NCI-H187 treated with DMSO at 0.1 percent for 48 hours (cell line): ENCODE data around the gene RHOBTB3.

Source experiments
- DNase-seq: peaks from one replicate; lab custom pipeline; 2025; lab: John Stamatoyannopoulos, UW

The RHOBTB3 gene

DNA sequence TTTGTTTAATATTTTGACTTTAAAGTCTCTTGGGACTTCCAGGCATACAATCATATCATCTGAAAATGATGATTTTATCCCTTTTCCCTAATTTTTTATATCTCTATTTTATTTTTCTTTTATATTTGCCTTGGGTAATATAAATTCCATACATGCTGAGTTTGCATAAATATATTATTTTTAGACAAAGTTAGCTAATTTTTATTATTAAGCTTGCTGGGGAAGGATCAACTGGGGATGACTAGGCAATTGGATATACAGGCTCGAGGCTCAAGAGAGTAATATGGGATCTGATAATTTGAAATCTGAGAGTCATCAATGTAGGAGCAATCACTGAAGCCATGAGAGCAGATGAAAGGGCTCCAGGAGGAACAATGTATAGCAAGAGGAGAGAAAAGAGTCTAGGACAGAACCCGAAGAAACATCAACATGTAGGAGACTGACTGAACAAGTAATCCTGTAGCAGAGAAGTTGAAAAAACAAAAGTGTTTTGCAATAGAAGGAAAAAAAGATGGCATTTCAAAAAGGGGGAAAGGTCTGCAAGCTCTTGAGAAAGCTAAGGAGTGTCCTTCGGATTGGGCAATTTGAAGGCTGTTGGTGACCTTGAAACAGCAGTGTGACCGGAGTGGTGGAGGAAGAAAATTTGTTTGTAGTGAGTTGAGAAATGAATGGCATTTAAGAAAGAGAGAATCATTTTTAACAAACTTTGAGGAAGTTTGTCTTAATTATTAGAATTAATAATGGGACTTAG is 17.0 kb upstream of the RHOBTB3 start:
- no peak for DNase-seq

DNA sequence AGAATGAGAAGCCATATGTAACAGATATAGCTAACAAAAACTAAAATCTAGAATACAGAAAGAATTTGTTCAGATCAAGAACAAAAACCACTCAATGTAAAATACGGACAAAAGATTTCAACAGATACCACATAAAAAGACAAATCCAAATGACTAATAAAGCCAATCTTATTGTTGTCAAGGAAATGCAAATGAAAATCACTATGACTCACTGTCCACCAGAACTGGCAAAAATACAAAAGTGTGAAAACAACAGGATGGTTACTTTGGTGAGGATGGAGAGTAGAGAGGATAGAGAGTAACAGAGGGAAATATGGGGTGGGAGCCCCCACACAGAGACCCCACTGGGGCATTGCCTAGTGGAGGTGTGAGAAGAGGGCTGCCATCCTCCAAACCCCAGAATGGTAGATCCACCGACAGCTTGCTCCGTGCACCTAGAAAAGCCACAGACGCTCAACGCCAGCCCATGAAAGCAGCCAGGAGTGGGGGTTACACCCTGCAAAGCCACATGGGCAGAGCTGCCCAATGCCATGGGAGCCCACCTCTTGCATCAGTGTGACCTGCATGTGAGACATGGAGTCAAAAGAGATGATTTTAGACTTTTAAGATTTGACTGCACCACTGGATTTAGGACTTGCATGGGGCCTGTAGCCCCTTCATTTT is 15.2 kb upstream of the RHOBTB3 start:
- DNase-seq: no peak

DNA sequence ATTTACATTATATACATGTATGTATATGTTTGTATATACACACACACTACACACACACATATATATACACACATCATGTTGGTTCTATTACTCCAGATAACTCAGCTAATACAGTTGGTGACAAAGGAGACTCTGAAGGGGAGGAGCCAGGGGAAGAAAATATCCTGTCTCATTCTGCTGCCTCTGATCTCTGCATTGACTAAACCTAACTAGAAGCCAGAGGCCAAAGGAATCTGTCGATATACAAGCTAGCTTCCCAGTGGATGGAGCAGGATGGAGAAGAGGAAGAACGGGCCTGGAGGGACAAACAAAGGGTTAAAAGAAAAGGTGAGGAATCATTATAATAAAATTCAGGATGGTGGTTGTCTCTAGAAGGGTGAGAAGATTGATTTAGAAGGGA is 13.7 kb upstream of the RHOBTB3 start:
- DNase-seq: no peak

DNA sequence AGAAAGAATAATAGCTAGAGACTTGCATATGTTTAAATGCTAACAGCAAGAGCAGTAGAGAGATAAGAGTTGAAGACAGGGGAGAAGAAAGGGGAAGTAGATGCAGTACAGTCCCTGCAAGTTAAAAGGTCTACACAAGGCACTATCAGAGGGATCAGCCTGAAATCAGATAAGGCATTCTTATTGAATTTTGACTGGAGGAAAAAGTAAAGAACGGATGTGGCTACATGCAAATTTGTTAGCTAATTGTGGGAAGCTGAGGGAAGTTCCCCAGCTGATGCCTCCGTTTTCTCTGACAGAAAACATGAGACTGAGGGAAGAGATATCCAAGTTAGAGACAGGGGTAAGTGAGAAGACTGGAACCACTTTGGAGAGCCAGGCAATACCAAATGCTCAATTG is 12.9 kb upstream of the RHOBTB3 start:
- DNase-seq: no peak

DNA sequence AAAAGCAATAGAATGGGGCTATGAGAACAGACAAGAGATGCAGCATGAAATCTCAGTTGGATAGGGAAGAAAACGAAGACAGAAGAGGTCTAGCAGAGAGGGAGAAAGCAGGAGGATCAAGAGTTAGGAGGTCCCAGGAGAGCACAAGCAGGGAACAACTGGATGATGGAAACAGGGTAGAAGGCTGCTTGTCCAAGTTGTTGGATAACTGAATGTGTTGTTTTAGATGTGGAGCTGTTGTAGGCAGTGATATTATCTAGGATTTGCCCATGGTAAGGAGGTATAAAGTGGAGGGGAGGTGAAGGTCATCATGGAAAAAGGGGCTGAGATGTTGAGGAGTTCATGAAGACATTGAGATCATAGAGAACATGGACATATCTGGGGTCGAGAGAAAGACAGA is 12.4 kb upstream of the RHOBTB3 start:
- no peak for DNase-seq

DNA sequence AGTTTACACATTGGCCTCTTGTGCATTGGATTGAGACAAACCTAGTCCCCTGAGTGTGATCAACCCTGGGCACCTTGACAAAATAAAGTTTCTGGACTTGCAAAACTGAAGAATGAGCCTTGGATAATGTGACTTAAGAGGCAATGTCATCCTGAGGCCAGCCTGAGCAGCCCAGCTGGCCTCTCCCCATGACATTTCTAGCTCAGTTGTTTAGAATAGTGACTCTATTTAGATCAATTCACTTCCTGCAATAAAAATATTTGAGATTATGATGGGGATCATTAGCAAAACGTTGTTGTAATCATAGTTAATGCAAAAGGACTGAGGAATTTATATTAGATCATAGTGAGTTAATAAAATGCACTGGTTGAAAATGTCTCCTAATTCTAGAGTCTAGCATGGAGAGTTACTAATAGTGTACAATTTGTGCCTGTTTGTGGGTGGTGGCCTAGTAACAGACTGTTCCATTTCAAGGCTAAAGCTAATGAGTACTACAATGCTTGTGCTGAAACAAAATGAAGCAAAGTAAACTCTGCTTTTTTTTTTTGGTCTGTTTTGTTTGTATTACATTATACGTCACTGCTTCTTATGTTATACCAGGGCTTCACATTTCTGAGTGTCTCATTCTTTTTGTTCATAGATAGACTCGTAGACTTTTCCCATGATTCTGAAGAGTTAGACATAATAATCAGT is 10.9 kb upstream of the RHOBTB3 start:
- no peak for DNase-seq

DNA sequence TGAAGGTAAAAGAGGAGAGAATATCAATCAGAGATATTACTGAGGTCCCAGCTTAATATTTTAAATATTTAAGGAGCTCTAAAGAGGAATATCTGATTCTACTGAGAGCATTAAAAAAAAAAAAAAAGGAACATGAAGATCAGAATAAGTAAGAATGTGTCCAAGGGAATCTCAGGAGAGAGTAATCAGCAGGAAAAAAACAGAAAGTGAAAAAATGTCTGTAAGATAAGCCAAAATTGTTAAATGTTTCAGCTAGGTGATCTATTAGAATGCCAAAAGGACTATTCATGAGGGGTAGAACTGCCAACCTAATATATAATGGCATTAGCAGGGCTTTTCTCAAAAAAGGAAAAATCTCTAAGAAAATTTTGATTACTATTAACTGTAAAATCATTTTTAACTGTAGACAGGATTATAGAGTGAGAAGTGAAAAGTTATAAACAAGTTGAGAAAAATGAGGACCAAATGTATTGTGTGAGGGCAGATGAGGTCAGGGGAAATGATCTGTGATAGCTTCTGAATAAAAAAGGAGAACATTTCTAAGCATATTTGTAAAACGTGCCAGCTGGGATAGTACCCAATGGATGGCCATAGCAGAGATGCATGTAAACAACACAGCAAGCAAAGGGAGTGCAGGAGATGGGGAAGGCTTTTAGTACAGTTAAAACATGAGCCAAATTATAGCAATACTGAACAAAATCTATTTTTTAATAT is 9.4 kb upstream of the RHOBTB3 start:
- DNase-seq: no peak

DNA sequence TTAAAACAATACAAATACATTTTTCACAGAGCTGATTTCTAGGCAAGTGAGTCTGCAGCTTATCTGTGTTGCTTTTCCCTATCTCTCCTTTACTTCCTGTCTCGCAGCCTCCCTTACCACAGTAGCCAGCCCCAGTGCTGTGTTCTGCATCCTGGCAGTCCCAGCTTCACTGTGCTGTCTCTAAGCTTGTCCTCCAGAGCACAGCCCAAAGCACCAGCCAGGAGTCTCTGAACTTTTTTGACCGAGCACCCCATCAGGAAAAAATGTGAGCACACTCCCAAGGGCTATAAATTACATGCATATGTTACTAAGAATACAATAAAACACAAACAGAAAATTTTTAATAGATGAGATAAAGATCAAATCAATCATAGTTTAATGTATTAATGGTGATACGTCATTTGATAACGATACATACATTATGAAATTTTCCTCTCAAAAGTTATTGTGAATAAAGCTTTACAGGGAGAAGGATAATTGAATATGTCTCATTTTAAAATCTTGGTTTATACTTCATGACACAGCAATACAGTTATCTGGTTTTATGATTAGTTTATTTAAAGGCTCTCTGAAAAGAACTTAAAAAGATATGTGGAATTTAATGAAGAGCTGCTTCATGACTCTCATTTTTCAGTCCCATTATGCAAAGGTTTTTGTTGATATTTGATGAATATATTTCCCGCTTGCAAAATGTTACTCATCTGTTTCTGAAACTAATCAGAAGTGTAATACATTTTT is 7.3 kb upstream of the RHOBTB3 start:
- DNase-seq: no peak

DNA sequence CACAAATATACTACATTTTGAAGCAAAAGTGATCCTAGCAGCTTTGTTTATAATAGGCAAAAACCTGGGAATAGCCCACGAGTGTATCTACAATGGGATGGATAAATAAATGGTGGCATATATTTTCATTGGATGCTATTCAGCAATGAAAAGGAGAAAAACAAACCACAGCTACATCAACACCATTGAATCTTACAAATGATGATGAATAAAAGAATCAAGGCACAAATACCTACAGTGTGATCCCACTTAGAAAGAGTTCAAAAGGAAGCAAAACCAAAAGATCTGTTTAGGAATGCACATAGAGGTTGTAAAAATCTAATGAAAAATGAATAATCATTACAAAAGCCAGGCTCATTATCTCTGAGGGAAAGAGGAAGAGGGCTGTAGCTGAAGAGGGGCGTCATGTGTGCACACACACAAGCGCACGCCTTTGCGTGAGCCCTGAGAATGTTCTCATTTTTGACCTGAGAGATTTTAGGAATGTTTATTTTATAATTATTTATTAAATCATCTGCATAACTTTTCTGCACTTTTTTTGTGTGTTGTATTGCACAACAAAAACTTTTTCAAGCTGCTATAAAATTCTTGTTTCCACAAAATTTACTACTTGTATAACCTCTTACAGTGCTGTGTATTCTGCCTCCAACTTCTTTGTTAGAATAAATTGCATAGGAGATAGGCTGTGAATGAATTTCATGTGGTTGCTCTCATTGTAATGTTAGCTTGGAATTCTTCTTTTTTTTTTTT is 5.9 kb upstream of the RHOBTB3 start:
- DNase-seq: no peak

DNA sequence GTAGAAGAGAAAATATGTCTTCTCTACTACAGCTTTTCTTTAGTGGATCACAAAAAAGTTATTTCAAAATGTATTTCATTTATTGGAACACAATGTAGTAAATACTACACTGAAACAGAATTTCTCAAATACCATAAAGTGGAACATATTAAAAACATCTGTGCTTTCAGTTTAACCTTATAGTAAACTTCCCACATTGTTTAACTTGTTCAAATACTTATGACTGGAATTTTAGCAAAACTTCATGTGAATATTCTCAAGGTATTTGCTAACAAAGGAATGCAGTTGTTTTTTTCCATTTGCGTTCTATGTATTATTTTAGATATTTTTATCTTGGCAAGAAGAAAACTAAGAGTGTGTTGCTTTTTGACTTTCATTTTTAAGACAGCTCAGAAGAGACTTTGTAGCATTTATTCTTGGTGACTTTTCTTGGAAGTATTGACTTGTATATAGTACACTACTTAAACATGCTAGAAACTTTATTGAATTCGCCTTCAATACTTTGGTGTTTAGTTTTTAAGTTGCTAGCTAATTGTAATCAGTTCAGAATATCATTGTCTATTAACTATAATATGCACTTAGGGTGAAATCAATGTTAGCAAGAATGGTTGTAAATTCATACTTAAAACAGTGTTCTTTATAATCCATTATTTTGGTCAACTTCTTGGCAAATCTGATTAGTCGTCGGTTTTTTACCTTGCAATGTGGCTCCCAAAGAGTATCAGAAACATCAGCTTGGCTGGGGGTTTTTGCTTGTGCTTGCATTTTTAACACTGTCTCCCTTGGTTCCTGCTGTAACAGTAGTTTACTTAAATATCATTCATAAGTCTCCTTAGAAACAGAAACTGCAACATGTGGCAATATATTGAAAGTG is 5.0 kb upstream of the RHOBTB3 start:
- no peak for DNase-seq

DNA sequence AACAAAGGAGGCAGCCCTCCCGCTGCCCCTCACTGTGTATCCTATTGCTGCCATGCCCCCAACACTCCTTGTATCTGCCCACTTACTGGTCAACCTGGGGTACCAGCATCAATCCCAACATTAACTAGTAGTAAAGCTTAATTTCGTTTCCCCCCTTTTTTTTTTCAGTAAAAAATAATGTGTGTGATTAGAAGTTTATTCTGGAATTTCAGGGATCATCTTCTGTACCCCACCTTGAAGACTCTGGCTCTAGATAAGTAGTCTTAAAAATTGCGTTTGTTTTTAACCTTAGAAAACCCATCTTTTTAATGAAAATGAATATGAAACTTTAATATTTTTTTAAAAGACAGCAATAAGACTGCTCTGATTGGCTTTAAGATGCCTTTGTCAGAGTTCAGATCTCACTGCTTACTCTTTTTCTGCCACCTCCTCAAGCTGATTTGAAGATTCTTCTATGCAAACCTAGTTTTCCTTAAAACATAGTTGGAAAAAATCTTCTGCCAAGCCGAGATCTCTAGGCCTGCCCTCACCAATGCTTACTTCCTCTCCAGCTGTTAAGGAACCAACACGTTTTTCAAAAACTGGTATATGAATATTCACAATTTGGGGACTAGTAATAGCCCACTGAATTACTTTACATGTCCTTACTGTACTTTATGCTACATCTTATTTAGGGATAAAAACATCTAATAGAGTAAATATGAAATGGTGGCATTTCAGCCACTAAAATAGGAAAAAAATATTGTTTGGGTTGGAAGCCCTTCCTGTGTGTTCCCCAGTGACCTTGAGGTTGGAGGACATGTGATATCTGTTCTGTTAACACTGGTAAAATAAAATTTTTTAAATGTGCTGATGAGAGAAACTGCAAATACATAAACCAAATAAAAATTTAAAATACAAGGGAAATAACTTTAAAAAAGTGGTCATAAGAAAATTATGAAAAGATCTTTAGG is 4.0 kb upstream of the RHOBTB3 start:
- DNase-seq: no peak

DNA sequence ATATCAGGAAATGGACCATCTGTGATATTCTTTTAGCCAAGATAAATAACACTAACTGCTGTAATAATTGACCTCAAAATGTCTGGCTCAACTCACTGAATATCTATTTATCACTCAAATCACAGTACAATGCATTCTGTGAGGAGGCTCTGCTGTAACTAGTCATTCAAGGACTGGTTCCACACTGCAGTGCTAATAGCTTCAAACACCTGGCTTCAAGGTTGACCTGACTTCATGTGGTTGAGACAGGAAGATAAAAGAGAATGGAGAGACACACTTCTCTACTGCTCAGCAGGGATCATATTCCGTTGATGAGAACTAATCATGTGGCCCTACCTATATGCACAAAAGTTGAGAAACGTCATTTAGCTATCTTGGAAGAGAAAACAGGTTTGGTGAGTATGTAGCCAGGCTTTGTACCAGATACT is 3.4 kb upstream of the RHOBTB3 start:
- DNase-seq: peak; percentile 79

DNA sequence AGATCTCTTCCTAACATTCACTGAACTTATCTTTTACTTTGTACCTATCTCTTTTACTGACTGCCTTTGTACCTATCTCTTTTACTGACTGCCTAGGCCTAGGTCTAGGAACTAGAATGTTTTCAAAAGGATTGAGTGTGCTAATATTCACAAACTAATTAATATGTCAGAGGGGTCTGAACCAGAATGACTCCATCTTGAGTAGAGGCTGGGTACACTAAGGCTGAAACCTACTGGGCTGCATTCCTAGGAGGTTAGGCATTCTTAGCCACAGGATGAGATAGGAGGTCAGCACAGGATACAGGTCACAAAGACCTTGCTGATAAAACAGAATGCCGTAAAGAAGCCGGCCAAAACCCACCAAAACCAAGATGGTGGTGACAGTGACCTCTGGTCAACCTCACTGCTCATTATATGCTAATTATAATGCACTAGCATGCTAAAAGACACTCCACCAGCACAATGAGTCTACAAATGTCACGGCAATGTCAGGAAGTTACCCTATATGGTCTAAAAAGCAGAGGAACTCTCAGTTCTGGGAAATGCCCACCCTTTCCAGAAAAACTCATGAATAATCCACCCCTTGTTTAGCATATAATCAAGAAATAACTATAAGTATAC is 2.5 kb upstream of the RHOBTB3 start:
- DNase-seq: no peak

DNA sequence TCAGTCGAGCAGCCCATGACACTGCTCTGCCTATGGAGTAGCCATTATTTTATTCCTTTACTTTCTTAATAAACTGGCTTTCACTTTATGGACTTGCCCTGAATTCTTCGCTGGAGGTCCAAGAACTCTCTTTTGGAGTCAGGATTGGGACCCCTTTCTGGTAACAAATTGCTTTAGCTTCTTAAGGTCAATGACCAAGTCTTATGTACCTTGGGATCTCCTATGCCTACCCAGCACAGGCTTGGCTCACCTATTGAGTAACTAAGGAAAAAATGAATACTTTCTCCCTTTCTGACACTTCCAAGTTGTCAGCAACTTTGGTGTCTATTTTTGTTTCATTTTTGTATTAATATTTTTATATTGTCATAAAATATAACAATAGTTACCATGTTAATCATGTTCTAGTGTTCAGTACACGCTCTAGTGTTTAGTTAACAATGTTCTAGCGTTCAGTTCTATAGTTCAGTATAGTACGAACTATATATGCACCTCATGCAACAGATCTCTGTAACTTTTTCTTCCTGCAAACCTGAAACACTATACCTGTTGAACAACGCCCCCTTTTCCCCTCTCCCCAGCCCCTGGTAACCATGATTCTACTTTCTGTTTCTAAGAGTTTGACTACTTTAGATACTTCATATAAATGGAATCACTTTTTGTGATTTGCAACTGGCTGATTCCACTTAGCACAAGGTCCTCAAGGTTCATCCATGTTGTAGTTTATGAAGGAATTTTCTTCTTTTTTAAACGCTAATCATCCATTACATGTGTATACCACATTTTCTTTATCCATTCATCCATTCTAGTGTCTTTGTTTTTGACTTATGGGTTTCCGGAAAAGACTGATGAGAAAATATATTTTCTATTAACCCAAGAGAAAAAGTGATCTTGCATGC is 1.8 kb upstream of the RHOBTB3 start:
- no peak for DNase-seq

DNA sequence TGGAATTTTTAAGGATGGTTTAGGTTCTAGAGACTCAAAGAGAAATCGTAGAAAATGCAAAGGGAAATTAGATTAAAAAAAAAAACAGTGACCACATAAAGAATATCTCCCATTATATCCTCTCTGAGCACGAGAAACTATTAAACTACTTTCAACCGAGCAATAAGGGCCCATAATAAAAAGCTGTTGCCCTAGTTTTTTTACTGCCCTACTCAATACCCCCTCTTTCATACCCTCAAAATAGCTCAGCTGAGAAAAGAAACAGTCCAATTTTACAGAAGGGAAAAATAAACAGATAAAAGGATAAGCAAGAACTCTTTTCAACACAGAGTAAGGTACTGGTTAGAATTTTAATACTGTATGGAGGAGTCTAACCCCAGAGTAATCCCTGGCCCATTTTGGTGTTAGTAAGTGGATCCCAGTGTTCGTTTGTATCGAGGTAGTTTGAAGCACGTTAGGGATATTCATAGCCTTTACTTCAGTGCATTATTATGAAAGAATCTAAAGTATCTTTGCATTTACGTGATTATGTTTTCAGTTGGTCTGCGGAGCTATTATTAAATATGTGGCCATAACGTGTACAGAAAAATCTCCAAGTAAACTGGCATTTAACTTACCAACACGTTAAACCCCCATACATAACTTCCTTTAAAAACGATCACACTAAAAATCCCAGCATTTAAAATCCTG is 980 bp upstream of the RHOBTB3 start:
- DNase-seq: no peak

DNA sequence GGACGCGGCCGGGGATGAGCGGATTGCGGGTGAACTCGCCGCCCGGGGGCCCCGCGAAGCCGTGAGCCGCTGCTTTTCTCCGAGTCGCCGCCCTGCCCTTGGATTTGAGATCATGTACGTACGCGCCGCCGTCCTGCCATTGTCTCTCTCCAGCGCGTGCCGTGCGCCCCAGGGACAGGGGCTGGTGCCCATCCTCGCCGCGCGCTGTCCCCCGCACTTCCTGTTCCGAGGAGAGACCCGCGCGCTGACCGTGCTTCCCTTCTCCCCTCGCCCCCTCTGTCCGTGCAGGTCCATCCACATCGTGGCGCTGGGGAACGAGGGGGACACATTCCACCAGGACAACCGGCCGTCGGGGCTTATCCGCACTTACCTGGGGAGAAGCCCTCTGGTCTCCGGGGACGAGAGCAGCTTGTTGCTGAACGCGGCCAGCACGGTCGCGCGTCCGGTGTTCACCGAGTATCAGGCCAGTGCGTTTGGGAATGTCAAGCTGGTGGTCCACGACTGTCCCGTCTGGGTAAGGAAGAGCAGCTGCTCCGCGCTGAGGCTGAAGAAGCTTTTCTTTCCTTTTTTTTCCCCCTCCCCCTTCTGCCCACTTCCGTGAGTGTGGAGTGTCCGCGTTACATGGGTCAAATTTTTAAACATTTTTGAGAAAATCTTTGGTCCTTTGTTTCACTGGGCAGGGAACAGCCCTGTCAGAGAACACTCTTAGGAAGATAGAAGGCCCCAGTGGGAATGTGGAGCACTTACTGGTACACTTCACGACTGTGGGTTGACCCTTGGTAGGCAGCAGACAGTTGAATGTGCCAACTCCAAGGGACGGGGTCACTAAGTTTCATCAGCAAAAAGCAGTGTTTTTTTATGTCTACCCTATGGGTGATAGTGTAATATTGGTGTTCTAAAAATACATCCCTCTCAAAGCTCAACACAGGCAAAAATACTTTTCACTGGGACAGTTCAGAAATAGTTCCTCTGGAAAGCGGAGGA is 727 bp downstream of the RHOBTB3 start:
- DNase-seq: no peak
